HT-29 (cell line): ENCODE results near the gene BOK. TPM values are rescaled to one million over a fixed set of nuclear protein-coding genes. Genes with fewer than 3 reads are reported as not detected.
A peak's percentile ranks its signal among the peaks of the same experiment; 100 is the strongest.

ENCODE experiments used
- DNase-seq: peaks from one replicate; pipeline ENCODE4 v3.0.0-alpha.2; 2015; ENCODE audit warnings: low spot score
- total RNA-seq: library from RNA; depleted of rRNA; stranded (reverse); fragments of >200 nt; shearing (Covaris generic); gene quantifications from 2 replicates; pipeline ENCODE4 v1.2.3, GENCODE V29; 2014

The BOK gene
- total RNA-seq, 1 experiment from 2014 or later, result 50.4 TPM

GRCh38 chr2:241598061-241598460, 39.5 kb downstream of the BOK start:
- no peak for DNase-seq

- peak; percentile 67 for DNase-seq
Observed at GRCh38 chr2:241598487-241598886, 39.9 kb downstream of the BOK start.

DNA sequence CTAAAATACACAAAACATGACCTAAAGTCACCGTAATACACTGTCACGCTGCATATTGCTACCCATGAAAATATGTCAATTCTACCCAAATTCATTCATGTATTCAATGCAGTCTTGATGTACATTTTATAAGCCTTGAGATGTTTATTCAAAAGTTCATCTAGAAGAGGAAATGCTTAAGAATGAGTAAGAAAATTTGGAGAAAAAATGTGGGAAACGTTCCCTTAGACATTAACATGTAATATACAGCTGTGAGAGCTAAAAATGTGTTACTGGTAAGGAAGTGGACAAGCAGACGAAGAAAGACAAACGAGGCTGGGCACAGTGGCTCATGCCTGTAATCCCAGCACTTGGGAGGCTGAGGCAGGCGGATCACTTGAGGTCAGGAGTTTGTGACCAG, 41.1 kb downstream of the BOK start:
- no peak for DNase-seq

DNA sequence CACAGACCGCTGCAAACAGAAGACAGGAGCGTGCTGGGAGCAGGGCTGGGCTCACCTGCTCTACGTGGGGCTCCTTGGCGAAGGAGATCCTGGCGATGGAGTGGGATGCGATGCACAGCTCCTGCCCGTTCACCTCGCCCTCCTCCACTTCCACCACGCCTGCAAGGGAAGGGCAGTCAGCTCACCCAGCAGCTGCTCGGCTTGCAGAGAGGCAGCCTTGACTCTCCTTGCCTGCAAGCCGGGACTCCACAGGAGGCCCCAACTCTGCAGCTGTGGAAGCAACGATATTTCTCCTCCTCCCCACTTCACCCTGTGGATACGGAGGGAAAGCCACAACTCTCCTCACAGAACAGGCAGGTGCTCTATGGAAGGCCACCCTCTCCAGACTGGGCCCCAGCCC, 43.3 kb downstream of the BOK start:
- DNase-seq, result no peak

GRCh38 chr2:241602720-241603119, 44.2 kb downstream of the BOK start:
- DNase-seq, result no peak

GRCh38 chr2:241603686-241604085, 45.1 kb downstream of the BOK start:
- DNase-seq, result no peak

DNA sequence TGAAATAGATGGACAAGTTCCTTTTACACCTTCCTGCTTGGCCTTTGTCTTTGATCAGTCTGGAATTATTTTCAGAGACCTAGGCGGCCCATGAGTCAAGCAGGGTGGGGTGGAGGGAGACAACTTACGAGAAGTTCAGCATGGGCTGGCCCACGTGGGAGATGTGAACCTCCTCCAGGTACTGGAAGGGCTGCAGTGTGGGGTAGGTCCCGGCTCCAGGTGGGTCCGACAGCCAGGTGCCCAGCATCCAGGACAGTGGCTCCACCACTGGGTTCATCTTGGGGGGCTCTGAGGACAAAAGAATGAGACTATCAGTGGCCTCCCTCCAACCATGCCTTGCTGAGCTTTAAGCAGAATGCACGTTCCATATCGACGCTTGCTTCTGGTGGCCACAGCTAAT, 47.6 kb downstream of the BOK start:
- no peak for DNase-seq

DNA sequence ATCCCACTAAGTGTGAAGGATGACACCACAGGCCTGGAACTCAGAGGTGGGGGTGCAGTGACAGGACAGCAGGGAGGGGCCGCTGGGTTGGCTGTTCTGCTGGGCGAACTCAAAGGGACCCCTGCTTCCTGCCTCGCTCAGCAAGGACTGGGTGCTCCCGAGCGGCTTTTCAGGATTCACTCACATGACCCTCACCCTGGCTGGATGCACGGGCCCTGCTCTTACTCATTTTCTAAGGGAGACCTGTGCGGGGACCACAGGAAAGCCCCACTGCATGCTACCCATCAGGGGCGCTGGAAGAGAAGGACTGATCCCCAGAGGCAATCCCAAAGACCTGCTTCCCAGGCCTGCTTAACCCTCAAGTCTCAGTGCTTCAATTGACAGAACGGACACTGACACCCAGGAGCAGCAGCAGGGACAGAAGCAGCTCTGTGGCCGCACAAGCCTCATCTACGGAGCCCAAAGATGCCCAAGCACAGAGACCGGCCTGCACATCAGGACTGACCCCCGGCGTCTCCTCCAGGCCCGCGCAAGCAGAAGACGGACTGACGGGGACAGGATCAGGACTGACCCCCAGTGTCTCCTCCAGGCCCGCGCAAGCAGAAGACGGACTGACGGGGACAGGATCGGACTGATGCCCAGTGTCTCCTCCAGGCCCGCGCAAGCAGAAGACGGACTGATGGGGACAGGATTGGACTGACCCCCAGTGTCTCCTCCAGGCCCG, 48.8 kb downstream of the BOK start:
- no peak for DNase-seq

DNA sequence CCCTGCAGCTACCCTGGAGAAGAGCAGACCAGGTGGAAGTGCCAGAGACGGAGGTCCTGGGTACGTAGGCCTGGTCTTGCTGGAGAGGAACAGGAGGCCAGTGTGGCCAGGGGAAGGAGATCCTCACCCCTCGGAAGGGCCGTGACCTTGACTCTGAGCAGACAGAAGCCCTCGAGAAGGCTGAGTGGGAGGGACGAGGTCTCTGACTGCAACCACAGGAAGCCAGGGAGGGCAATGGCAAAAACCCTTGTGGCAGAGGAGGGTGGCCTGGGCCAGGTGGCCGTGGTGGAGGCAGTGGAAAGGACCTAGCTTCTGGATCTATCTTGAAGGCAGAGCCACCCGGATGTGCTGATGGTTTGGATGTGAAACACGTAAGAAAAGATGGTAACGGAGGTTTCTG, 50.3 kb downstream of the BOK start:
- no peak for DNase-seq

DNA sequence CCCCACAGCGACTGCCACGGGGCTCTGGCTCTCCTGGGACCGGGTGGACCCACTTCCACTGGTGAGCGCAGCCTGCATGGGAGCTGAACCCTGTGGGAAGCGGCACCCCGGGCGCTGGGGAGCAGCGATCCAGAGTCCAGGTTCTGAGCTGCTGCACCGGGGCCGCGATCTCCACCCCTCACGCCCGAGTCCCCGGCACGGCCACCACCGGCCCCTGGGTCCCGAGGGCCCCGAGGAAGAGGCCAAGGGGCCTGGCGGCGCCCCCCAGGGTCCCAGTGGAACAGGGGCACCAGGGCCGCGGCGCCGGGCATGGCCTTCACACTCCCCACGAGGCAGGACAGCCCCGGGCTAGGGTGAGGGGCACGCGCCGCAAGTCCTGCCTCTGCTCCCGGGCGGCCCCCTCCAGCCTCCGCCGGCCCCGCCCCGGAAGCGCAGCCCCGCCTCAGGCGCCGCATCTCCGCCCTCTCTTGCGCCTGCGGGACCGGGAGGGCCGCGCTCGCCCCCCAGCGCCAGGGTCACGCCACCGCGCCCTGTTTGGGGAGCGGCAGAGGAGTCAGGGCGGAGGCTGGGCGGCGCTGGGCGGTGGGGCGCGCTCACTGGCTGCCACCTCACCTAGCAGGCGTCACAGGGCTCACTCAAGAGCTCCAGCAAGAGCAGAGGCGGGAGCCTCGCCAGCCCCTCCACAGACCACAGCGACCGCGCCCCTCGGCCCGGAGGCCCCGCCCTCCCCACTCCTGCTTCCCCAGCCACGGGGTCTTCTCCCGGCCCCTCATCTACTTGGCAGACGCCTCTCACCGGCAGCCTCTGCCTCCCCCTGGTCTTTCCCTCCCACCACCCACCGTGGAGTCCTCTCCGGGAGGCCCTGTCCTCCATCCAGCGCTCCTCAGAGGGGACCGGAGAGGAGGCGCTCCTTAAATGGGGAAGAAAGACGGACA, 51.6 kb downstream of the BOK start:
- peak; percentile 93 for DNase-seq

DNA sequence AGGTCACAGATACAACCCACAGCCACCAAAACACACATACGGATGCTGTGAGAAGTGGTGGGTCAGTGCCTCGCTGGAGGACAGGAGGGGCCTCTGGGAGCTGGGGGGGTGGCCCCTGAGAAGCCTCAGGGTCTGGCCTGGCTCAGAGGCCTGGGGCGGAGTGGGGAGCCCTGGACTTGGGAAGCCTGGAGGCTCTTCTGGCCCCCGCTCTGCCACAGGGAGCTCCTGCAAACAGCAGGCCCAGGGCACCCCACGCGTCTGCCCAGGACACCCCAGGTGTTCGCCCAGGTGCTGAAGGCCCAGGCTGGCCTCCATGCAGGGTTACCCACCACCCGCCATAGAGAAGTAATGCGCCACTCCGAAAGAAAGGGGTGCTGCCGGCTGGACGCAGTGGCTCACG, 52.5 kb downstream of the BOK start:
- DNase-seq, result no peak

- DNase-seq, result no peak
Observed at GRCh38 chr2:241612156-241613016, 53.8 kb downstream of the BOK start.

DNA sequence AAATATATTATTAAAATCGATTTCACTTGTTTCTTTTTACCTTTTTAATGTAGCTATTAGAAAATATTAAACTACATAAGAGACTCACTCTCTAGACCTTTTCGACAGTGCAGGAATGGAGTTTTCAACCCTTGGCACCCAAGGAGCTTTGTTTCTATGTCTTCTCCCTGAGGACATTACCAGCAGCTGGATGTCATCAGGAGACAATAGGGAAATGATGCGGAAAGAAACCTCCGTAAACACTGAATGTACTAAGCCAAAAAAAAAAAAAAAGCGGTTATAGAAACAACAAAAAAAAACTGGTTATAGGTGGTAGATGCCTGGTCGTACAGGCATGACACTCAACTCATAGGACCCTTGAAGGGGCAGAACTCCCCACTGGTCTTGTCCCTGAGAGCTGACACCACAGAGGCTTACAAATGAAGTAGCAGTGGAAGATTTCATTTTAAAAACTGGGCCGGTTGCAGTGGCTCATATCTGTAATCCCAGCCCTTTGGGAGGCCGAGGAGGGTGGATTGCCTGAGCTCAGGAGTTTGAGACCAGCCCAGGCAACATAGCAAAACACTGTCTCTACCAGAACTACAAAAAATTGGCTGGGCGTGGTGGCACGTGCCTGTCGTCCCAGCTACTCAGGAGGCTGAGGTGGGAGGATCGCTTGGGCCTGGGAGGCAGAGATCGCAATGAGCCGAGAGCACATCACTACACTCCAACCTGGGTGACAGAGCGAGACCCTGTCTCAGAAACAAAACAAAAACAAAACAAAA, 54.7 kb downstream of the BOK start:
- no peak for DNase-seq

GRCh38 chr2:241615041-241615440, 56.5 kb downstream of the BOK start:
- DNase-seq, result no peak

- DNase-seq, result no peak
Observed at GRCh38 chr2:241615522-241616052, 57.0 kb downstream of the BOK start.

- DNase-seq, result no peak
Observed at GRCh38 chr2:241616168-241617125, 57.9 kb downstream of the BOK start.

DNA sequence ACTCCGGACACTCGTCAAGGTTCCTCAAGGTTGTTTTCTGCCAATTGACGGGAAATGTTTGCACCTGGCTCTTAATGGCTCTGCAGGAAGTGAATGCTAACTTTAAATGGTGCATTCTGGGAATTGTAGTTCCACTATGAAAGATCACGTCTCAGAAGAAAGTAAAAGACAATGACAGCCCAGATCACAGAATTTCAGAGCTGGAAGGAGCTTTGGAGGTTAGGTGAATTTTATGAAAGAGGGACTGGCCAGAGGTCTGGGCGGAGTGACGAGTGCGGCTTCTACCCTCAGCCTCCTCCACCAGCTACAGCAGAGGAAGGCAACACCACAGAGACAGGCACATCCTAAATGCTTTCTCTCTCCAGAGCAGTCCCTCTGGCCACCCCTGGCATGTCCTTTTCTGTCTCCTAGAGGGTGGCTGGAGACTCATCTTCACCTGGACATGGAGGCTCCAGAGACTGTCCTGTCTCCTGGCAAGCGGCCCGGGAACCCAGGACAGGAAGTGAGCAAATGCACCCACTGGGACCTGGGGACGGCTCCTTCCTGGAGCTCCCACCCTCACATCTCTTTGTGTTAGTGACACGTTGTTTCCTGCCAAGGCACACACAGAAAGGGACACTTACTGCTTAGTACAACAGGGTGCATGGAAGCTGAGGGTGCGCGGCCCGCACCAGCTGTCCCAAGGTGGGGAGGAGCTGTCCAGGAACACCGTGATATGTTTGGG, 59.0 kb downstream of the BOK start:
- DNase-seq, result peak; percentile 57

DNA sequence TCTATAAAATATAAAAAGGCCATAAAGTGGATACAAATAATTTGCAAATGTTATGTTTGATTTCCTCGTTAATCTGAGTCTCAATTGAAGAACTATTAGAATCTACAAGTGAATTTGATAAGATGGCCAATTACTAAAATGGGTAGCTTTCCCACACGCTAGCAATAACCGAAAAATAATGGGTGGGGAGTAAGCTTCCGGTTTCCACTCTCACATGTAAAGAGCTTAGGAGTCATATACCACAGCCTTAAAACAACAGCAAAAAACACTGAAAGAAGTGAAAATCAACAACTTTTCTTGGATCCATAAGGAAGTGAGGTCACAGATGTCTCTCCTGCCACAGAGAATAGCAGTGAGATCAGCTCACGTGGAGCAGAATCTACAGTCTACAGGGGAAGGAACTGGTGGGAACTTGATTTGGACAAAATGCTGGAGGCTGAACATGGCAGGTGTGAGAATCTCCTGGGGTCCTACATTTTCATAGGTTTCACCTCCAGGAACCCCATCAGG, 59.8 kb downstream of the BOK start:
- DNase-seq, result no peak

DNA sequence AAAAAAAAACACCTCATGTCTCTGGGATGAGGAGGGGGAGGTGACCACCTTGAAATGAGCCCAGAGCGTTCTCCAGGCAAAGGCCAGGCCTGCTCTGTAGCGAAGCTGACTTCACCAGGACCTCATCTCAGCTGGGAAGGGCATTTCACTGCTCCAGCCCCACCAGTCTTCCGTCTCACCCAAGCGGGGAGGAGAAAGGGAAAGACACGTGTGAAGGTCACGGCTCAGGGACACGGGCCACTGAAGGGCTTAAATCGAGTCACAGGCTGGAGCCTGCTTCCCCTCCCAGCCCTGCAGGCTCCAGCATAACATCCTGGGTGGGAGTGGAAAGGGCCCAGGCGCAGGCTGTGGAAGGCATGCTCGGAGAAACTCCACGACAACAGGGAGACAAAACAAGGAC, 60.3 kb downstream of the BOK start:
- no peak for DNase-seq
